HL-60 (cell line): ENCODE data around the gene FBLN7.

Source experiments
- GABPA ChIP-seq: IDR thresholded peaks from 2 replicates; pipeline ENCODE4 v1.6.1; 2012; ENCODE audit warnings: low read depth
- POLR2AphosphoS5 ChIP-seq: IDR thresholded peaks from 2 replicates; pipeline ENCODE4 v1.6.1; 2012; ENCODE audit warnings: low read depth
- TF ChIP-seq, protein P1 (sequence below): IDR thresholded peaks from one replicate; pipeline ENCODE4 v1.5.1; 2011; ENCODE audit warnings: low read length, control low read depth, inconsistent platforms; ENCODE audit not compliant: insufficient read depth
- TF ChIP-seq, protein P2 (sequence below): IDR thresholded peaks from 2 replicates; pipeline ENCODE4 v1.6.1; 2012; ENCODE audit warnings: low read depth; ENCODE audit not compliant: insufficient replicate concordance

DNA sequence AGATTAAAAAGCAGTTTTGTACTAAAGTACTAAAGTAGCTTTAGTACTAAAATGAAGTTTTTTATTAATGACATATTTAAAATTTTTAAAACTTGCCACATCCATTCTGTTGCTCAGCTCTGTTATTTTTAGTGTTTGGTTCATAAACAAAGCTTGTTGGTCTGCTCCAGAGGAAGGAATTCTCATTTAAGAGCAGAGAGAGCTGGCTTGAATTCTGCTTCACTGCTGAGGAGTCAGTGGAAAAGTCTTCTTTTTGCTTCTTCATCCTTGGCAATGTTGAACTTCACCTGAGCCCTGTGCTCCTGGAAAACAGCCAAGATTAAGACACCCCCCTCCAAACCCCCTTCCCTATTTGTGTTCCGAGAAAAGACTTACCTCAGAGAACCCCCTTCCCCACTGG is 42.5 kb upstream of the FBLN7 start:
- TF ChIP-seq, protein P1, sequence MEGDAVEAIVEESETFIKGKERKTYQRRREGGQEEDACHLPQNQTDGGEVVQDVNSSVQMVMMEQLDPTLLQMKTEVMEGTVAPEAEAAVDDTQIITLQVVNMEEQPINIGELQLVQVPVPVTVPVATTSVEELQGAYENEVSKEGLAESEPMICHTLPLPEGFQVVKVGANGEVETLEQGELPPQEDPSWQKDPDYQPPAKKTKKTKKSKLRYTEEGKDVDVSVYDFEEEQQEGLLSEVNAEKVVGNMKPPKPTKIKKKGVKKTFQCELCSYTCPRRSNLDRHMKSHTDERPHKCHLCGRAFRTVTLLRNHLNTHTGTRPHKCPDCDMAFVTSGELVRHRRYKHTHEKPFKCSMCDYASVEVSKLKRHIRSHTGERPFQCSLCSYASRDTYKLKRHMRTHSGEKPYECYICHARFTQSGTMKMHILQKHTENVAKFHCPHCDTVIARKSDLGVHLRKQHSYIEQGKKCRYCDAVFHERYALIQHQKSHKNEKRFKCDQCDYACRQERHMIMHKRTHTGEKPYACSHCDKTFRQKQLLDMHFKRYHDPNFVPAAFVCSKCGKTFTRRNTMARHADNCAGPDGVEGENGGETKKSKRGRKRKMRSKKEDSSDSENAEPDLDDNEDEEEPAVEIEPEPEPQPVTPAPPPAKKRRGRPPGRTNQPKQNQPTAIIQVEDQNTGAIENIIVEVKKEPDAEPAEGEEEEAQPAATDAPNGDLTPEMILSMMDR: no peak
- TF ChIP-seq, protein P2, sequence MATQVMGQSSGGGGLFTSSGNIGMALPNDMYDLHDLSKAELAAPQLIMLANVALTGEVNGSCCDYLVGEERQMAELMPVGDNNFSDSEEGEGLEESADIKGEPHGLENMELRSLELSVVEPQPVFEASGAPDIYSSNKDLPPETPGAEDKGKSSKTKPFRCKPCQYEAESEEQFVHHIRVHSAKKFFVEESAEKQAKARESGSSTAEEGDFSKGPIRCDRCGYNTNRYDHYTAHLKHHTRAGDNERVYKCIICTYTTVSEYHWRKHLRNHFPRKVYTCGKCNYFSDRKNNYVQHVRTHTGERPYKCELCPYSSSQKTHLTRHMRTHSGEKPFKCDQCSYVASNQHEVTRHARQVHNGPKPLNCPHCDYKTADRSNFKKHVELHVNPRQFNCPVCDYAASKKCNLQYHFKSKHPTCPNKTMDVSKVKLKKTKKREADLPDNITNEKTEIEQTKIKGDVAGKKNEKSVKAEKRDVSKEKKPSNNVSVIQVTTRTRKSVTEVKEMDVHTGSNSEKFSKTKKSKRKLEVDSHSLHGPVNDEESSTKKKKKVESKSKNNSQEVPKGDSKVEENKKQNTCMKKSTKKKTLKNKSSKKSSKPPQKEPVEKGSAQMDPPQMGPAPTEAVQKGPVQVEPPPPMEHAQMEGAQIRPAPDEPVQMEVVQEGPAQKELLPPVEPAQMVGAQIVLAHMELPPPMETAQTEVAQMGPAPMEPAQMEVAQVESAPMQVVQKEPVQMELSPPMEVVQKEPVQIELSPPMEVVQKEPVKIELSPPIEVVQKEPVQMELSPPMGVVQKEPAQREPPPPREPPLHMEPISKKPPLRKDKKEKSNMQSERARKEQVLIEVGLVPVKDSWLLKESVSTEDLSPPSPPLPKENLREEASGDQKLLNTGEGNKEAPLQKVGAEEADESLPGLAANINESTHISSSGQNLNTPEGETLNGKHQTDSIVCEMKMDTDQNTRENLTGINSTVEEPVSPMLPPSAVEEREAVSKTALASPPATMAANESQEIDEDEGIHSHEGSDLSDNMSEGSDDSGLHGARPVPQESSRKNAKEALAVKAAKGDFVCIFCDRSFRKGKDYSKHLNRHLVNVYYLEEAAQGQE: no peak
- TF ChIP-seq POLR2AphosphoS5 (no peak), GABPA (no peak)
